SK-N-SH (cell line): ENCODE measurements around the gene RGS11. TPM values are rescaled to one million over a fixed set of nuclear protein-coding genes. Genes with fewer than 3 reads are reported as not detected.

ENCODE experiments used
- CTCF ChIA-PET: fragments of 300-600, 350-600 bp; formaldehyde crosslinking; extraction: SDS; loops from one replicate; lab custom pipeline; 2021; lab: Yijun Ruan, JAX
- POLR2A ChIA-PET: fragments of 350-600 bp; sonication (Branson Sonifier 250); formaldehyde crosslinking; extraction: SDS; loops from one replicate; lab custom pipeline; 2020; ENCODE audit warnings: antibody characterized with exemption, inconsistent platforms; lab: Yijun Ruan, JAX
- DNase-seq: peaks from one replicate; pipeline ENCODE4 v3.0.0; 2012
- H2AFZ ChIP-seq: fragments of 200-600 bp; sonication (generic); 2 replicates; pipeline ENCODE4 v1.8.1; 2016; ENCODE audit warnings: antibody characterized with exemption, mild to moderate bottlenecking, low read depth
- H3F3A ChIP-seq: fragments of 200-600 bp; sonication (generic); replicated peaks from 2 replicates; pipeline ENCODE3; 2016; ENCODE audit warnings: antibody characterized with exemption, mild to moderate bottlenecking; ENCODE audit not compliant: insufficient read depth
- H3K27ac ChIP-seq, 2 experiments: fragments of 200-500 bp in 1 of 2; fragments of 200-600 bp in 1 of 2; sonication (Bioruptor generic) in 1 of 2; sonication (generic), shearing (Covaris generic) in 1 of 2; 2 replicates each; pipeline versions ENCODE4 v1.5.1 to v1.6.1; 2014 to 2016; ENCODE audit warnings: low read depth in 2 of 2, inconsistent platforms in 1 of 2, low read length in 1 of 2, mild to moderate bottlenecking in 1 of 2, mixed read lengths in 1 of 2
- H3K27me3 ChIP-seq: fragments of 200-600 bp; sonication (generic), shearing (Covaris generic); 2 replicates; pipeline ENCODE4 v1.6.1; 2016; ENCODE audit warnings: mixed run types; ENCODE audit not compliant: insufficient read depth
- H3K36me3 ChIP-seq, 2 experiments: fragments of 200-500 bp in 1 of 2; fragments of 200-600 bp in 1 of 2; sonication (Bioruptor generic) in 1 of 2; sonication (generic) in 1 of 2; replicated peaks in 1 of 2; 2 replicates each; pipeline versions ENCODE3 to v1.5.1; 2014 to 2016; ENCODE audit warnings: low read length in 1 of 2, mild to moderate bottlenecking in 1 of 2; ENCODE audit not compliant: insufficient read depth in 2 of 2, control insufficient read depth in 1 of 2
- H3K4me1 ChIP-seq, 2 experiments: fragments of 200-500 bp in 1 of 2; fragments of 200-600 bp in 1 of 2; sonication (Bioruptor generic) in 1 of 2; sonication (generic), shearing (Covaris generic) in 1 of 2; 2 replicates each; pipeline versions ENCODE4 v1.5.1 to v1.6.1; 2014 to 2016; ENCODE audit warnings: low read depth in 1 of 2, low read length in 1 of 2, mixed run types in 1 of 2; ENCODE audit not compliant: insufficient read depth in 2 of 2, control insufficient read depth in 1 of 2
- H3K4me2 ChIP-seq: fragments of 200-600 bp; sonication (generic), shearing (Covaris generic); 2 replicates; pipeline ENCODE4 v1.6.1; 2017; ENCODE audit warnings: mixed run types
- H3K4me3 ChIP-seq, 2 experiments: fragments of 200-500 bp in 1 of 2; fragments of 200-600 bp in 1 of 2; sonication (Bioruptor generic) in 1 of 2; sonication (generic), shearing (Covaris generic) in 1 of 2; 2 replicates each; pipeline versions ENCODE4 v1.5.1 to v1.8.1; 2014 to 2016; ENCODE audit warnings: low read depth in 2 of 2, inconsistent platforms in 1 of 2, low read length in 1 of 2, mild to moderate bottlenecking in 1 of 2, mixed read lengths in 1 of 2, moderate library complexity in 1 of 2
- H3K79me2 ChIP-seq: fragments of 200-600 bp; sonication (generic); 2 replicates; pipeline ENCODE4 v1.8.1; 2017; ENCODE audit warnings: mild to moderate bottlenecking; ENCODE audit not compliant: insufficient read depth
- H3K9ac ChIP-seq: fragments of 200-600 bp; sonication (generic); 2 replicates; pipeline ENCODE4 v1.6.1; 2017; ENCODE audit warnings: mixed run types
- H3K9me2 ChIP-seq: fragments of 200-600 bp; sonication (generic); 2 replicates; pipeline ENCODE4 v1.6.1; 2017; ENCODE audit warnings: mixed run types
- H3K9me3 ChIP-seq: fragments of 200-600 bp; sonication (generic); 2 replicates; pipeline ENCODE4 v1.6.1; 2017; ENCODE audit warnings: mixed run types, mild to moderate bottlenecking, moderate library complexity
- H4K20me1 ChIP-seq: fragments of 200-600 bp; sonication (generic); 2 replicates; pipeline ENCODE4 v1.6.1; 2017; ENCODE audit warnings: mild to moderate bottlenecking, mixed run types; ENCODE audit not compliant: insufficient read depth
- CHD2 ChIP-seq: fragments of 150-350 bp; IDR thresholded peaks from 2 replicates; pipeline ENCODE4 v1.6.1; 2018; ENCODE audit warnings: low read length; ENCODE audit not compliant: partially characterized antibody
- CTCF ChIP-seq: fragments of 200-600 bp; sonication (generic); IDR thresholded peaks from 2 replicates; pipeline ENCODE4 v1.6.1; 2017; ENCODE audit warnings: antibody characterized with exemption, mild to moderate bottlenecking, moderate library complexity
- ELF1 ChIP-seq: IDR thresholded peaks from 2 replicates; pipeline ENCODE4 v1.4.0; 2012
- EP300 ChIP-seq, 2 experiments: IDR thresholded peaks; 2 replicates each; pipeline versions ENCODE4 v1.4.0 to v1.6.1; 2012; ENCODE audit warnings: borderline replicate concordance in 1 of 2, low read depth in 1 of 2, low read length in 1 of 2
- EZH2phosphoT487 ChIP-seq: fragments of 200-600 bp; sonication (generic); IDR thresholded peaks from 2 replicates; pipeline ENCODE4 v1.6.1; 2017; ENCODE audit warnings: low read depth, mixed run types, mild to moderate bottlenecking, antibody characterized with exemption, moderate library complexity, borderline replicate concordance
- FOSL2 ChIP-seq: IDR thresholded peaks from 2 replicates; pipeline ENCODE4 v1.4.0; 2012; ENCODE audit warnings: low read depth, mild to moderate bottlenecking, moderate library complexity, borderline replicate concordance
- FOXJ3 ChIP-seq: sonication (generic); formaldehyde crosslinking; IDR thresholded peaks from 2 replicates; pipeline ENCODE4 v1.5.1; 2020; ENCODE audit warnings: mild to moderate bottlenecking, missing genetic modification reagents
- FOXM1 ChIP-seq: IDR thresholded peaks from 2 replicates; pipeline ENCODE4 v1.4.0; 2012; ENCODE audit warnings: low read depth, mild to moderate bottlenecking
- GABPA ChIP-seq: IDR thresholded peaks from 2 replicates; pipeline ENCODE4 v1.4.0; 2012; ENCODE audit warnings: low read depth, mild to moderate bottlenecking
- GATA2 ChIP-seq: sonication (generic); formaldehyde crosslinking; IDR thresholded peaks from 2 replicates; pipeline ENCODE4 v1.5.0; 2020; ENCODE audit warnings: mild to moderate bottlenecking, missing genetic modification reagents
- JUND ChIP-seq: IDR thresholded peaks from 2 replicates; pipeline ENCODE4 v1.4.0; 2012
- MEF2A ChIP-seq: IDR thresholded peaks from 2 replicates; pipeline ENCODE4 v1.4.0; 2012; ENCODE audit warnings: low read depth, borderline replicate concordance
- MXI1 ChIP-seq: IDR thresholded peaks from 2 replicates; pipeline ENCODE4 v1.6.1; 2012; ENCODE audit warnings: mild to moderate bottlenecking, low read depth, low read length, improper control_type of control experiment
- NFIC ChIP-seq: IDR thresholded peaks from 2 replicates; pipeline ENCODE4 v1.4.0; 2012; ENCODE audit warnings: borderline replicate concordance
- NRF1 ChIP-seq: IDR thresholded peaks from 2 replicates; pipeline ENCODE4 v1.6.1; 2012; ENCODE audit warnings: low read depth, mild to moderate bottlenecking, low read length
- POLR2AphosphoS5 ChIP-seq: IDR thresholded peaks from 2 replicates; pipeline ENCODE4 v1.6.1; 2012; ENCODE audit warnings: low read depth, low read length
- RAD21 ChIP-seq: IDR thresholded peaks from 2 replicates; pipeline ENCODE4 v1.6.1; 2012; ENCODE audit warnings: mild to moderate bottlenecking, low read length
- RCOR1 ChIP-seq: fragments of 150-350 bp; IDR thresholded peaks from 2 replicates; pipeline ENCODE4 v1.6.1; 2017; ENCODE audit warnings: antibody characterized with exemption, low read length
- RFX5 ChIP-seq: IDR thresholded peaks from 2 replicates; pipeline ENCODE4 v1.6.1; 2012; ENCODE audit warnings: mild to moderate bottlenecking, improper control_type of control experiment, low read length
- RXRA ChIP-seq: IDR thresholded peaks from 2 replicates; pipeline ENCODE4 v1.4.0; 2012; ENCODE audit warnings: low read depth, mild to moderate bottlenecking, borderline replicate concordance
- SIN3A ChIP-seq: IDR thresholded peaks from 2 replicates; pipeline ENCODE4 v1.6.1; 2012; ENCODE audit warnings: low read depth, mild to moderate bottlenecking, low read length, moderate library complexity, borderline replicate concordance
- SMC3 ChIP-seq: IDR thresholded peaks from 2 replicates; pipeline ENCODE4 v1.6.1; 2012; ENCODE audit warnings: low read depth, low read length, improper control_type of control experiment
- TCF12 ChIP-seq: IDR thresholded peaks from 2 replicates; pipeline ENCODE4 v1.4.0; 2012
- TEAD4 ChIP-seq: IDR thresholded peaks from 2 replicates; pipeline ENCODE4 v1.4.0; 2012; ENCODE audit warnings: mild to moderate bottlenecking, borderline replicate concordance; ENCODE audit not compliant: insufficient read depth
- YY1 ChIP-seq: IDR thresholded peaks from 2 replicates; pipeline ENCODE4 v1.4.0; 2012; ENCODE audit warnings: low read depth, mild to moderate bottlenecking
- WGBS: methylation state at CpG from one replicate; pipeline ENCODE4 v1.1.6; 2017; ENCODE audit warnings: low lambda C conversion rate; 5-methylcytosine and 5-hydroxymethylcytosine counted together
- polyA plus RNA-seq, 3 experiments: library from polyadenylated mRNA; depleted of rRNA; stranded (reverse); fragments of >200 nt; gene quantifications; 2 replicates each; pipeline ENCODE4 v1.2.3, GENCODE V29; 2012
- TF ChIP-seq, protein P1 (sequence below): fragments of 150-350 bp; IDR thresholded peaks from 2 replicates; pipeline ENCODE4 v1.6.1; 2017; ENCODE audit warnings: antibody characterized with exemption, low read length, low read depth, borderline replicate concordance

The RGS11 gene
- polyA plus RNA-seq, 1 of the 3 experiments (the other 2 are of a cell fraction) = 9.8 TPM

GRCh38 chr16:265002-265529, 10.7 kb downstream of the RGS11 start:
- ChIA-PET POLR2A (no interaction called here), CTCF (interaction anchor here (0.9 kb wide), 1 partner anchor 98 kb away, joined by 4 read pairs; no protein-coding TSS in a partner anchor)
- Histone ChIP-seq H3K4me3 (no peak overlapping the region), H3K9me3 (no peaks in the 10 kb centered on the region), H2AFZ (no peak overlapping the region), H3K9ac (no peak overlapping the region), H3K27me3 (no peaks in the 10 kb centered on the region), H3K79me2 (no peaks in the 10 kb centered on the region), H3K4me1 (peaks cover 0 to 8% of the 10 kb centered on the region in 2 experiments; a peak in 1 of 4 replicates), H3K4me2 (no peak overlapping the region), H3F3A (no peaks in the 10 kb centered on the region), H3K36me3 (peaks cover 0 to 40% of the 10 kb centered on the region in 2 experiments), H3K27ac (no peak overlapping the region), H4K20me1 (no peaks in the 10 kb centered on the region), H3K9me2 (no peaks in the 10 kb centered on the region)
- peak; percentile 16 for DNase-seq
- TF ChIP-seq SIN3A = no peak
- TF ChIP-seq RAD21 = no peak
- TF ChIP-seq FOXM1 = no peak
- TF ChIP-seq RFX5 = no peak
- no peak for TF ChIP-seq NFIC
- TF ChIP-seq FOSL2 = no peak
- TF ChIP-seq RCOR1 = no peak
- TF ChIP-seq ELF1 = no peak
- TF ChIP-seq EZH2phosphoT487 = no peak
- no peak for TF ChIP-seq TEAD4
- no peak for TF ChIP-seq YY1
- no peak for TF ChIP-seq CTCF
- no peak for TF ChIP-seq EP300 (IDR thresholded peaks at IDR 0.05; ENCODE audit: borderline replicate concordance in 1 of 2, low read depth in 1 of 2, low read length in 1 of 2)
- no peak for TF ChIP-seq POLR2AphosphoS5
- no peak for TF ChIP-seq MEF2A
- TF ChIP-seq TCF12 = no peak
- TF ChIP-seq GATA2 (CRISPR knock-in tag) = no peak
- TF ChIP-seq SMC3 = no peak
- TF ChIP-seq NRF1 = no peak
- no peak for TF ChIP-seq JUND
- 86% methylated on average over 6 of the region's 14 CpGs for WGBS

DNA sequence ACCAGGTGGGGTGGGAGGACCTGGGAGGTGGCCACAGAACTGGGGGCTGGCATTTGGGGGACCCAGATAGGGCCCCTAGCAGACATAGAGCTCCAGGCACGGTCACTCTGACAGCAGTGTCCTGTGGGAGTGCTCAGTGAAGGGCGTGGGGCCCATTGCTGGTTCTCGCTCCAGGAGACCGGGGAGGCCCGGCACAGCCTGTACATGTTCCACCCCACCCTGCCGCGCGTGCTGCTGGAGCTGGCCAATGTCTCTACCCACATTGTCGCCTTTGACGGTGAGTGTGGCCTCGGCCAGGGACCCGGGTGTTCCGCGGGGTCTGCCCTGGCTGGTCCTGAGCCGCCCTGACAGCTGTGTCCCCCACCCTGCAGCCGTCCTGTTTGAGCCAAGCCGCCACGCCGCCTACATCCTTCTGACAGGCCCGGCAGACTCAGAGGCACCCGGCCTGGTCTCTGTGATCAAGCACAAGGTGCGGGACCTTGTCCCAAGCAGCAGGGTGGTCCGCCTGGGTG, 11.2 kb downstream of the RGS11 start:
- peak; percentile 14 for DNase-seq
- WGBS = 100% methylated on average over 1 of the region's 23 CpGs

More for the DNA sequence above, 11.2 kb downstream of the RGS11 start:
- TF ChIP-seq YY1 = no peak
- TF ChIP-seq RAD21 = no peak
- no peak for TF ChIP-seq GABPA
- TF ChIP-seq, protein P1, sequence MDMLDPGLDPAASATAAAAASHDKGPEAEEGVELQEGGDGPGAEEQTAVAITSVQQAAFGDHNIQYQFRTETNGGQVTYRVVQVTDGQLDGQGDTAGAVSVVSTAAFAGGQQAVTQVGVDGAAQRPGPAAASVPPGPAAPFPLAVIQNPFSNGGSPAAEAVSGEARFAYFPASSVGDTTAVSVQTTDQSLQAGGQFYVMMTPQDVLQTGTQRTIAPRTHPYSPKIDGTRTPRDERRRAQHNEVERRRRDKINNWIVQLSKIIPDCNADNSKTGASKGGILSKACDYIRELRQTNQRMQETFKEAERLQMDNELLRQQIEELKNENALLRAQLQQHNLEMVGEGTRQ = no peak
- no peak for TF ChIP-seq FOXJ3 (CRISPR knock-in tag)
- TF ChIP-seq EP300 (IDR thresholded peaks at IDR 0.05; ENCODE audit: borderline replicate concordance in 1 of 2, low read depth in 1 of 2, low read length in 1 of 2) = no peak
- TF ChIP-seq RXRA = no peak
- no peak for TF ChIP-seq FOXM1
- no peak for TF ChIP-seq SMC3
- TF ChIP-seq MXI1 = no peak
- TF ChIP-seq CHD2 = no peak
- no peak for TF ChIP-seq POLR2AphosphoS5
- no peak for TF ChIP-seq GATA2 (CRISPR knock-in tag)
- TF ChIP-seq, all 33 proteins: peak for 0
- no peaks in the 10 kb centered on the region for H3K79me2 ChIP-seq
- H2AFZ ChIP-seq = no peak overlapping the region
- no peak overlapping the region for H3K9ac ChIP-seq
- H4K20me1 ChIP-seq = no peaks in the 10 kb centered on the region
- ChIA-PET POLR2A (interaction anchor here (1.0 kb wide), 1 partner anchor 43 kb away, joined by 3 read pairs; no protein-coding TSS in a partner anchor), CTCF (no interaction called here)
- H3K36me3 ChIP-seq = peaks cover 0 to 45% of the 10 kb centered on the region in 2 experiments
- H3K9me2 ChIP-seq = no peaks in the 10 kb centered on the region
- no peaks in the 10 kb centered on the region for H3K27me3 ChIP-seq
- H3K4me3 ChIP-seq = no peak overlapping the region
- no peak overlapping the region for H3K27ac ChIP-seq
- no peaks in the 10 kb centered on the region for H3F3A ChIP-seq
- peaks cover 0 to 8% of the 10 kb centered on the region in 2 experiments; a peak in 1 of 4 replicates for H3K4me1 ChIP-seq
- H3K9me3 ChIP-seq = no peaks in the 10 kb centered on the region
- no peak overlapping the region for H3K4me2 ChIP-seq
